Frontal cortex (tissue), 4 donors: ENCODE results near the gene CNOT4. TPM values are rescaled to one million over a fixed set of nuclear protein-coding genes. Genes with fewer than 3 reads are reported as not detected.

Source experiments
- DNase-seq, 2 donors: peaks; one replicate each; pipeline ENCODE4 v3.0.0; 2012; ENCODE audit warnings: low spot score in 2 of 2
- FAIRE-seq: peaks from 2 replicates; lab custom pipeline; 2012; peaks lifted over from hg19 to GRCh38; lab: Jason Lieb, UNC
- total RNA-seq: library from RNA; depleted of rRNA; stranded (reverse); fragments of >200 nt; gene quantifications from one replicate; pipeline ENCODE4 v1.2.3, GENCODE V29; 2014
- donor health status: control.
- donor health status: control.
- donor health status: control.

The CNOT4 gene, protein sequence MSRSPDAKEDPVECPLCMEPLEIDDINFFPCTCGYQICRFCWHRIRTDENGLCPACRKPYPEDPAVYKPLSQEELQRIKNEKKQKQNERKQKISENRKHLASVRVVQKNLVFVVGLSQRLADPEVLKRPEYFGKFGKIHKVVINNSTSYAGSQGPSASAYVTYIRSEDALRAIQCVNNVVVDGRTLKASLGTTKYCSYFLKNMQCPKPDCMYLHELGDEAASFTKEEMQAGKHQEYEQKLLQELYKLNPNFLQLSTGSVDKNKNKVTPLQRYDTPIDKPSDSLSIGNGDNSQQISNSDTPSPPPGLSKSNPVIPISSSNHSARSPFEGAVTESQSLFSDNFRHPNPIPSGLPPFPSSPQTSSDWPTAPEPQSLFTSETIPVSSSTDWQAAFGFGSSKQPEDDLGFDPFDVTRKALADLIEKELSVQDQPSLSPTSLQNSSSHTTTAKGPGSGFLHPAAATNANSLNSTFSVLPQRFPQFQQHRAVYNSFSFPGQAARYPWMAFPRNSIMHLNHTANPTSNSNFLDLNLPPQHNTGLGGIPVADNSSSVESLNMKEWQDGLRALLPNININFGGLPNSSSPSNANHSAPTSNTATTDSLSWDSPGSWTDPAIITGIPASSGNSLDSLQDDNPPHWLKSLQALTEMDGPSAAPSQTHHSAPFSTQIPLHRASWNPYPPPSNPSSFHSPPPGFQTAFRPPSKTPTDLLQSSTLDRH
- total RNA-seq, result 21.6 TPM

DNA sequence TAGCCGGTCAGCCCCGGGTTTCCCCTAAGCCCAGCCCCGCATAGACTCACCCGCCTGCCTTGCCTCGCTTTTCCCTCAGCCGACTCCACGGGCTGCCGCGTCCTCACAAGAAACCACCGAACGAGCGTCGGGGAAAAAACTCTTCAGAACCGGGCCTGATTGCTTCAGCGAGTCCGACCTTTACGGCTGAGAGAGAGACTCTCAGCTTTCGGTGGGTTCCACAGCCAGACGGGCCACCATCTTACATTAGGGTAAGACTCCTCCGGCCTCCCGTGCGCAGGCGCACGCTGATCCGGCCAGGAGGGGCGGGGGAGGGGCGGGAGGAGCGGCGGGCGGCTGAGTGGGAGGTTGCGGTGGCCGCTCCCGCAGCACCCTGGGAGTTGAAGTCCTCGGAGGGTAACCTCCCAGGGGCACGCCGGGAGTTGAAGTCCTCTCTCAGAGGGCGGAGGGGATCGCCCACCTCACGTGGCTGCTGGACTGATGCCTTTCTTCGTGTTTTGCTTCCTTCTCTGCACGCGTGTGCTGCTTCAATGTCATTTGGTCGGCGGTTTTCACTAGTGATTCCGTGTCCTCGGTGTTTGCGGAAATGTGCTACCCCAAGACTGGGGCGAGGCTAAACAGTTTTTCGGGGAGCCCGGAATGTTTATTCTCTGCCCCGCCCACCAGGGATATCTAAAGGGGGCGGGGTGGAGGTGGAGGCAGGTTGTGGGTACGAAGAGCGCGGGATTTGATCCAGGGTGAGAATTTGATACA is at the start of gene CNOT4:
Gene CNOT4 (minus strand): TSS at position 264 of the 753 bp plus-strand sequence. CDS start 71,771 bp downstream, outside the sequence.
- no peak for FAIRE-seq
- DNase-seq, result peak; percentile 82 to 91

DNA sequence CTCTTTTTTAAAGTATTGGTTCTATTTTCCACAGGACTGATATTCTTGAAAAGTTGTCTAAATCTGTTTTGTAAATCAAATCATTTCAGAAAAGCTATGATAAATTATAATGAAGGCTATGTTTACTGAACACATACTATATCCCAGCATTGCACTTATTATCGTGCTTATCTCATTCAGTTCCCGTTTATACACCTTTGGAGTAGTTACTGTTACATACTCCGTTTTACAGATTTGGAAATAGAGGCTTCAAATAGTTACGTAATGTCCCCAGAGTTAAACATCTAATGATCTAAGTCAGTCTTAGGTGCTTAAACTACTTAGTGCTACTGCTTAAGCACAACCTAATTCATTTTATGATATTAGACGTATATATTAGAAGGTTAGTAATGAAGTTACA is 49.0 kb upstream of the CNOT4 start:
- DNase-seq, result no peak
- no peak for FAIRE-seq

DNA sequence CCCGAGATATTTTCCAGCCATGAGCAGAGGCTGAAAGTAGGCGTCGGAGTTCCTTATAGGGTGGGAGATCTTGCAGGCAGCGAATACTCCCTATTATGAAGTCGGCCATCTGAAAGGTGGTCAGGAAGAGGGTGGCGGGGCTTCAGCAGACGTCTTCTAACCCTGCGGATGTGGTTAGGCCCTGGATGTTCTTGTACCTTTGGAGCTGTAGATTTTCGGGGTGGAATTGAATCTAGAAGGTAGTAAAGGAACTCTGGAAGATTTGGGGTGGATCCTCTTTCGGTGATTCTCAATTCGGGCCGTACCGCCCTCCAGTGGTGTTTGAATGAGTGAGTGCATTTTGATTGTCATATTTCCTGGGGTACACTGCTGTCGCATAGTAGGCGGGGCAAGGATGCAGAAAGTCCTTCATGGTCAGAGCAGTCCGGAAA is 48.5 kb upstream of the CNOT4 start:
- DNase-seq, result peak in 1 of 2 donors; percentile 68
- no peak for FAIRE-seq

DNA sequence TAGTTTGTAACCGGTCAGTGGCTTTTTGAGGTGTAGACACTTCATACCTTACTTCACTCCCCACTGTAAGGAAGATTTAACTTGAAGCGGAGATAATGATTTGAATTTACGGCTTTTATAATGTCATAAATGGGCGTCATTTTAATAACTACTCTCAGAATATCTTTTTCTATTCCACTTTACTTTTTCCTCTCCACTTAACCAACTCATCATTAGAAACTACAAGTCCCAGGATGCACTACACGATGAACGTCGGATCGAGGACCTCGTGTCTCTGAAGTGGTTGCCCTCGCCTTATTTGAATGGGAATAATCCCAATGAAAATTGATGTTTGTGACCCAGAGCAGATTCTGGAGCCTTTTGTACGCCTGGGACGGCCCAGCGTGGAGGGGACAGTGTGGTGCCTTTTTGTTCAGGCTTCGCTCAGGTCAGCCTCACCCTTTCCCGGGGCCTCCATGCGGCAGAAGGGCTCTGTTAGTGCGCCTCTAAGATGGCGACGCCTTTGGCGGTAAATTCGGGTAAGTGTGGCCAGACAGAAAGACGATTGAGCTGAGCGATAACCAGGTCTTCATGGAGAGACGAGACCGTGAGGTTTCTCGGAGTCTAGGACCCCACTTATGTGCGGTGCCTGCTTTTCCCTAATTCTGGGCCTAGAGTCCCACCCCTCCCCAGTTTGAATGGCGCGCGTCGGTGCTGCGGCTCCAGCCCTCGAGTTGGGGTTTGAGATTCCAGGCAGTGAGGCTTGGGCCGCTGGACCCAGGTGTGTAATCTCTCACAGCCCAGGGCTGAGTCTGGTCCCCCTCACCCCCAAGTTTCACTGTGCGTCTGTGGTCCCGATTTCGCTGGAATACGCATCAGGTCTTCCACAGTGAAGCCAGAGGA is 47.8 kb upstream of the CNOT4 start, which contains the start of gene NUP205:
Gene NUP205 (plus strand): TSS at position 463 of the 882 bp plus-strand sequence. CDS start 28 bp downstream, at position 491.
- FAIRE-seq (no peak), DNase-seq (peak; percentile 42 to 58)

DNA sequence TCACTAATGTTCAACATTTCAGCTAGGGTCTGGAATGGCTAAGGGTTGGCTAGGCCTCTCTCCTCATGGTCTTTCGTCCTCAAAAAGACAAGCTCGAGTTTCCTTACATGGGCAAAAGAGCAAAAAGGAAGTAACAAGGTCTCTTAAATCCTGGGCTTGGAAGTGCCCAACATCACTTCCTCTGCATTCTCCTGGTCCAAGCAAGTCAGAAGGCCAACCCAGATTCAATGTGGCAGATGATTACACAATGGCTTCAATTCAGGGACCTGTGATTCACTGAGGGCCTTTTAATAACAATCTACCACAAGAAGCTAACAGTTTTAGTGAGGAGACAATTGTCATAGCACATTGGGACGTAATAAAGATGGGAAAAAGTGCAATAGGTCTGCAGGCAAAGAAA is 43.4 kb upstream of the CNOT4 start:
- FAIRE-seq (no peak), DNase-seq (no peak)

DNA sequence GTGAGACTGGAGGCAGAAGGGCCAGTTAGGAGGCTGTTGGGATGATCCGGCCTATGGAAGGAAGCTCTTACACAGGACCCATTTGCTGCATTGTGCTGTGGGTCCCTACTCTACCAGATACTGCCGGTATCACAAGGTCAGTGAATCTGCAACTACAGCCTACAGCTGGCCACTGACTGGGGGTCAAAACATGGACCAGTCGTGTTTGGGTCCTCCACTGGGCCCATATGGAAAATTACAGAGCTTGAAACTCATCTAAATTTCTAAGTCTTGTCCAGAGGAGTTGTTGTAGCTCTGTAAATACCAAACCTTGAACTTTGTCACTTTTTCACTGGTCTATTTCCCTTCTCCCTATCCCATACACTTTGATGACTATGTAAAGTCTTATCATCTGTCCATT is 42.2 kb upstream of the CNOT4 start:
- FAIRE-seq (no peak), DNase-seq (no peak)

DNA sequence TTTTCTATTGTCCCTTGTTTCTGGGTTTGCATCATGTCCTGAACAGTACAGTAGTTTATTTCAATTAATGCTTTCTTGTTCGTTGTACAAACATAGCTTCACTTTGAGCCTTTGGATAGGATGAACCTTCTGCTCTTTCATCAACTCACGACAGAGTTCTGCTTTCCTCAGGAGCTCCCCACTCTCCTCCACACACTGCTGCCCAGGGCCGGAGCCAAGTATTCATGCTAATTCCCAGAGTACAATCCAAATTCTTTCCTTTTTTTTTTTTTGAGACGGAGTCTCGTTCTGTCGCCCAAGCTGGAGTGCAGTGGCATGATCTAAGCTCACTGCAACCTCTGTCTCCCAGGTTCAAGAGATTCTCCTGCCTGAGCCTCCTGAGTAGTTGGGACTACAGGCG is 40.3 kb upstream of the CNOT4 start:
- DNase-seq, result no peak

DNA sequence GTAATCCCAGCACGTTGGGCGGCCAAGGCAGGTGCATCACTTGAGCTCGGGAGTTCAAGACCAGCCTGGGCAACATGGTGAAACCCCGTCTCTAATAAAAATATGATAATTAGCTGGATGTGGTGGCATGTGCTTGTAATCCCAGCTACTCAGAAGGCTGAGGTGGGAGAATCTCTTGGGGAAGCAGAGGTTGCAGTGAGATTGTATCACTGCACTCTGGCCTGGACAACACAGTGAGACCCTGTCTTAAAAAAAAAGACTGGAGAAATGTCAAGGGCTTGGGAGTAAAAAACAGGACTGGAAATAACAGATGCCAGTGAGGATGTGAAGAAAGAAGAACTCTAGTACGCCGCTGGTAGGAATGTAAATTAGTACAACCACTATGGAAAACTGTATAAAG is 31.1 kb upstream of the CNOT4 start:
- FAIRE-seq (no peak), DNase-seq (no peak)

More for the DNA sequence above, 40.3 kb upstream of the CNOT4 start:
- no peak for FAIRE-seq

DNA sequence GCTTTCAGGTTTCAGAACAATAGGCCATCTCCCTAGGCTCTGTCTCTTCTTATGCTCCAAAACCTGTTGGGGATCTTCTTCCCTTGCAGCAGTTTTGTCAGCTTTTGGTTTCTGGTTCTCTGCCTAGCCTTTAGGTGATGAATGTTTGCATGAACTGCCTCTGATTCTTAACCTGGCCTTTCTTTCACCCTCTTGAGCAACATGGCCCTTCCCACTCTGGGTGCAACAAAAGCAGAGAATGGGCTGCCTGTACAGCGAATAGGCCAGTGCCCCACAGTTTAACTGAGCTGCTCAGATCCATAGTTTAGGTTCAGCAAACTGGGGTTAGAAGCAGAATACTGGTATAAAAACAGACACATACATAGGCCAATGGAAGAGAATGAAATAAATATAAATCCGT is 29.7 kb upstream of the CNOT4 start:
- no peak for FAIRE-seq
- DNase-seq, result no peak

DNA sequence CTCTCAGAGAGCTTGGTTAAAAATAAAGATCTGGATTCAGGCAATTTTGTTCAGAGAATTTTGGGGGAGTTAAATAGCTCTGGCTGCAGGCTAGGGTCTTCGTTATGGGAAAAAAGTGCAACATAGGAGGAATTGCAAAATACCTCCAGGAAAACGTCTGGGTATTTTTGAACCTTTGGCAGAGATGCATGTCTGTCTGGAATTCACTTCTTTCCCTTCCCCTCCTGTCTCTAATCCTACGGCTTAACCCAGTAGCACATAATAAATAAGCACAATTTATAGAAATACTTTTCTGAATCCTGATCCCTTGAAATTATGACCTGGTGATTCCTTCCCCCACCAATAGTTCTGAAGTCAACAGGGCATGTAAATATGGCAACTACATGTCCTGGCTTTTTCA is 28.5 kb upstream of the CNOT4 start:
- FAIRE-seq, result no peak
- no peak for DNase-seq

DNA sequence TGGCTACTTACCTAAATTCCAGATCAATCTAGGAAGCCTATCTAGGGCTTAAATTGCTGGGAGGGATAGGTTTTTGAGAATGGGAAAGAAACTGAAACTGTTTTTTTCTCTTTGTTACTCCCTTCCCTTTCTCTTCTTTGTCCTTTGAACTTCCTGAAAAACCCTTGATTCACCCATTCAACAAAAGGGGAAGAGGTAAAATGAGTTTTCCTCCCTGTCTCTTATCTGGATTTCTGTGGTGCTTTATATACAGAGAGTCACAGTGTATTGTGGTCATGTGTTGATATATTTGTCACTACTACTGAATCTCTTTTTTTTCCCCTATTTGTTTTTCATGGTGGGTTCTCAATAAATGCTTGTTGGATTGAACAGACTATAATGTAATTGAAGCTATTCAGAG is 28.0 kb upstream of the CNOT4 start:
- no peak for DNase-seq
- no peak for FAIRE-seq

DNA sequence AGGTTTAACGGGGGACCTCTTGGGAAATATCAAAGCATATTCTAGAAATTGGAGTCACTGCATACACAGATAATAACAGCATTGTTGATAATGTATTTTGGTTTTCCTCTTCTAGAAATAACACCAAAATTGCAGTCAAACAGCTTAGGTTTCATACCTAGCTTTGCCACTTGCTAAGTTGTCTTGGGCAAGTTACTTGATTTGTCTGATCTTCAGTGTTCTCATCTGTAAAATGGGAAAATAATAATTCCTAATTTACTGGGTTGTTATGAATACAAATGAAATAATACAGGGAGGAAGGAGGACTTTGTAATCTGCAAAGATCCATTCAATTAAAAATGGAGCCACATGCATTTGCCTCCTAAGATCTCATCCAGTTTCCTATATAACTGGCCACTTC is 27.6 kb upstream of the CNOT4 start:
- DNase-seq (no peak), FAIRE-seq (no peak)

DNA sequence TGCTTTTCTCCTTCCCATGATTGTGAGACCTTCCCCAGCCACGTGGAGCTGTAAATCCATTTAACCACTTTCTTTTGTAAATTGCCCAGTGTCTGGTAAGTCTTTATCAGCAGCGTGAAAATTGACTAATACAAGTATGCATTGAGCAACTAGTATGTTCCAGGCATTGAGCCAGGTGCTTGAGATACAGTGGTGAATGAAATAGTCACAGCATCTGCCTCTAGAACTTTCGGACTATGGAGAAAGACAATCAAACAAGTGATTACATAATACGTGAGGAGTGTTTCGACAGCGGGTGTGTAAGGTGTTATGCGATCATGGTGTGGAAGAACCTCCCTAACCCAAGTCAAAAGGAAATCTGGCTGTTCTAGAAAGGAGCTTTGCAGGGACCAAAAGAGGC is 26.2 kb upstream of the CNOT4 start:
- no peak for DNase-seq
- FAIRE-seq, result no peak

DNA sequence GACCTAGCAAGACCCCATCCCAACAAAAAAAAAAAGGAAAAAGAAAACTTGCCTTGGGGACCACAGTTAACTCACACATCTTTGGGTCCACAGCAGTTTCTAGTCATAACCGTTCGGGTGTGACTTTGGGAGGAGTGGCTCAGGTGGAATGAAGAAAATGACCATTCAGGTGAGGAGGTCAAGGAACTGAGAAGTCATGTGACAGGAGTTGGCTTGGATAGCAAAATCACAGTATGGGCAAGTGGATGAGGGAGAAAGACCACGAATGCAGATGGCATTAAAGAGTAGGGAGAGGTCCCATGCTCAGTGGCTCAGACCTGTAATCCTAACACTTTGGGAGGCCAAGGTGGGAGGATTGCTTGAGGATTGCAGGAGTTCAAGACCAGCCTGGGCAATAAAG is 17.1 kb upstream of the CNOT4 start:
- DNase-seq (no peak), FAIRE-seq (no peak)

DNA sequence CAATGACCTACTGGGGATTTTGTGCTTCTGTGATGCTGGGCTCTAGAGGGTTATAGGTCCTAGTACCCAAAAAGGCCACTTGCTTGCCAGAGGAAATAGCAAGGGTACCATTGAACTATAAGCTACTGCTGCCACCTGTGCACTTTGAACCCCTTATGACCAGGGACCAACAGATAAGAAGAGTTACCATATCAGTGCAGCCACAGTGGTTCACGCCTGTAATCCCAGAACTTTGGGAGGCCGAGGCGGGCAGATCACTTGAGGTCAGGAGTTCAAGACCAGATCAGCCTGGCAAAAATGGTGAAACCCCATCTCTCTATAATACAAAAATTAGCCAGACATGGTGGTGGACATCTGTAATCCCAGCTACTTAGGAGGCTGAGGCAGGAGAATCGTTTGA is 15.5 kb upstream of the CNOT4 start:
- FAIRE-seq, result no peak
- no peak for DNase-seq

DNA sequence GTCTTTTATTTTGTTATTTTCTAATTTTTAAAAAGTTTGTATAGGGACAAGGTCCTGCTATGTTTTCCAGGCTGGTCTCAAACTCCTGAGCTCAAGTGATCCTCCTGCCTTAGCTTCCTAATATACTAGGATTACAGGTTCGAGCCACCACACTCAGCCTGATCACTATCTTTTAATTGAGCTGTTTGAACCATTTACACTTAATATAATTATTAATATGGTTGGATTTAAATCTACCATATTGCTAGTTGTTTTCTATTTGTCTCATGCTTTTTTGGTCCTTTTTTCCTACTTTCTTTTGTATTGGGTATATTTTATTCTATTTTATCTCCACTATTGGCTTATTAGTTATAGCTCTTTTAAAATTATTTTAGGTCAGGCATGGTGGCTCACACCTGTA is 13.2 kb upstream of the CNOT4 start:
- no peak for FAIRE-seq
- no peak for DNase-seq

DNA sequence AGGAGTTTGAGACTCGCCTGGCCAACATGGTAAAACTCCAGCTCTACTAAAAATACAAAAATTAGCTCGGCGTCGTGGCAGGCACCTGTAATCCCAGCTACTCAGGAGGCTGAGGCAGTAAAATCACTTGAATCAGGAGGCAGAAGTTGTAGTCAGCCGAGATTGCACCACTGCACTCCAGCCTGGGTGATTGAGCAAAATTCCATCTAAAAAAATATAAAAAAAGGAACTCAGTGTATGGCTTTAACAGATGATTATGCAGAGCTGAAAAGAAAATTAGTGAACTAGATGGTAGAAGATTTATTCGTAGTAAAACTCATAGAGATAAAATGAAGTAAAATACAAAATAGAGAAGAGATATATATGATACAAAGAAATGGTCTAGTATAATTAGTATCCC is 12.6 kb upstream of the CNOT4 start:
- DNase-seq (no peak), FAIRE-seq (no peak)

DNA sequence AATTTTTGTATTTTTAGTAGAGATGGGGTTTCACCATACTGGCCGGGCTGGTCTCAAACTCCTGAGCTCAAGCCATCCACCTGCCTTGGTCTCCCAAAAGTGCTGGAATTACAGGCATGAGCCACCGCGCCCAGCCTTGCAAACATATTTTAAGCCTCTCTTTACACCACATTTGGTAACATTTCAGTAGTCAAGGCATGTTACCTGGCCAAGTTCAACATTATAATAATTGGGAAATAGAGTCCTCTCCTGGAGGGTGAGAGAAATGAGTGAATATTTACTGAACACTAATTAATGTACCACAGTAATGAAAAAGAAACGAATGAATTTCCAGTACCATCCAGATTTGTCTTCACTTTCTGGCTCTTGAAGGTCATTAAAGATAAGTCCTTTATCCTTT is 10.0 kb upstream of the CNOT4 start:
- DNase-seq, result no peak
- FAIRE-seq, result no peak

DNA sequence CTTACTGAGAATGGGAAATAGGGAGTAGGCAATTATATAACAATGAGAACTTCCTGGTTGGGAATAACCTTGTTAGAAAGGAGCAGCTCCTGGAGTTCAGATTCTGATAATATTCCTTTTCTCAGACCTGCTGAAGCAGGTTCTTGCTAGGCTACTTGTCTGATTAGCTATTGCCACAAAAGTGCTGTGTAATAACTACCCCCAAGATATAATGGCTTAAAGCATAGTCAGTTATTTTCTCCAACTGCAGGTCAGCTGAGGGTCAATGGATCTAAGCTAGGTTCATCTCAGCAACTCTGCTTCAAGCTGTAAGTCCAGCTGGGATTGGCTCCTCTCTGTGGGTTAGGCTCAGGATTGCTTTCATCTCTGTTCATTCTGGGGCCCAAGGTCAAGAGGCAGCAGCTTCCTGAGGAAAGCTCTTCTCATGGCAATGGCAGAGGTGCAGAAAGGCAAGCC is 9.4 kb upstream of the CNOT4 start:
- DNase-seq, result no peak
- no peak for FAIRE-seq

DNA sequence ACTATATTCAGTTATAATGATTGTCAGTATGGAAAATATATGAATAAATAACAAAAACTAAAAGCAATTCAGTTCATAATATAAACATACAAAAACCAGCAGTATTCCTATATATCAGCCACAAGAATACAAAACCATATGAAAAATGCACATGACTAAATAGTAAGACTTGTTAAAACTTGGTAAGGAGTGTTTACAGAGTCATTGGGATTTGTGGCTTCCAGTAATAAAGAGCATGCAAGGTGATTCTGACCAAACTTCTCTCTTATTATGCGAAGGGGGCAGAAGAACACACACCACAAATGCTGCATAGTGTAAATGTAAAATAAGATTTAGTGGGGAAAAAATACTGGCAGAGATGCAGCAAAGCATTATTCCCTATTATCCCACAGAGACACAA is 8.8 kb upstream of the CNOT4 start:
- no peak for DNase-seq
- no peak for FAIRE-seq
